ENCODE data around the gene PTPRN. TPM values are rescaled to one million over a fixed set of nuclear protein-coding genes. Genes with fewer than 3 reads are reported as not detected.
A peak's percentile ranks its signal among the peaks of the same experiment; 100 is the strongest.
"Not testable (repeated sequence)": the region's sequence is repeated elsewhere in the genome, so short reads cannot be mapped to it uniquely, and the experiment has no call there.

PTPRN gene
- total RNA-seq, 1 experiment from 2014 or later, result 6.5 TPM

GRCh38 chr2:219287580-219288265 lies 21.5 kb downstream of the PTPRN start:
- no peak overlapping the region for H2BK20ac ChIP-seq (ENCODE audit: low read depth, low read length, poor library complexity, severe bottlenecking)
- no peak overlapping the region for H3K4ac ChIP-seq (ENCODE audit: low read depth, low read length)
- H3T11ph ChIP-seq (ENCODE audit: low read length), result no peak overlapping the region
- no peak overlapping the region for H3K4me3 Mint-ChIP-seq
- H4K91ac ChIP-seq (ENCODE audit: insufficient read length, low read depth, low read length), result no peak overlapping the region
- H4K5ac ChIP-seq (ENCODE audit: insufficient read length, low read depth, low read length), result no peak overlapping the region
- H3K27me3 Mint-ChIP-seq (ENCODE audit: low read depth), result peaks cover 10% of the 10 kb centered on the region
- H3K9me3 Mint-ChIP-seq, result peaks cover under 1% of the 10 kb centered on the region in 2 experiments; a peak in 1 of 5 replicates
- no peak overlapping the region for H2BK120ac ChIP-seq (ENCODE audit: low read depth, low read length, poor library complexity, severe bottlenecking)
- H3K9me3 ChIP-seq (ENCODE audit: control insufficient read depth, low read depth, low read length), result no peaks in the 10 kb centered on the region
- H3K27me3 ChIP-seq (ENCODE audit: insufficient read depth, low read length), result no peaks in the 10 kb centered on the region
- no CpG with 5 or more reads among the region's 10 CpGs for WGBS (ENCODE audit: extremely low coverage, insufficient read length, low lambda C conversion rate)
- no peak overlapping the region for H3K18ac ChIP-seq (ENCODE audit: insufficient read length, low read depth, low read length)
- no peaks in the 10 kb centered on the region for H3K79me2 ChIP-seq (ENCODE audit: insufficient read depth, low read length)
- no peaks in the 10 kb centered on the region for H3K23me2 ChIP-seq (ENCODE audit: insufficient read length, low read depth, low read length, poor library complexity, severe bottlenecking)
- H2AFZ ChIP-seq (ENCODE audit: low read length), result no peak overlapping the region
- no peak overlapping the region for H2AK5ac ChIP-seq (ENCODE audit: insufficient read length, low read length)
- H3K56ac ChIP-seq (ENCODE audit: insufficient read length, low read depth, low read length), result no peak overlapping the region
- H3K14ac ChIP-seq (ENCODE audit: insufficient read depth, low read length), result no peak overlapping the region
- no peaks in the 10 kb centered on the region for H4K20me1 ChIP-seq (ENCODE audit: control insufficient read depth, insufficient read depth, insufficient read length)
- no peak overlapping the region for H2BK15ac ChIP-seq (ENCODE audit: low read depth, low read length)
- no peaks in the 10 kb centered on the region; the same call in 1 of the 2 replicates for H3K4me1 ChIP-seq (ENCODE audit: insufficient read depth, low read length)
- no peak overlapping the region for H3K9ac ChIP-seq (ENCODE audit: extremely low read depth, insufficient read length, low read length)
- no peak overlapping the region for H3K27ac ChIP-seq (ENCODE audit: insufficient read length, low read depth, low read length)
- H2BK5ac ChIP-seq (ENCODE audit: insufficient read length, low read length), result no peak overlapping the region
- H3K4me2 ChIP-seq (ENCODE audit: insufficient read depth, insufficient read length, low read length), result no peak overlapping the region
- H3K27ac Mint-ChIP-seq, result peak overlapping the region in 1 of 3 experiments; percentile 87; a peak in 2 of 7 replicates
- H2BK12ac ChIP-seq (ENCODE audit: insufficient read length, low read depth, low read length), result no peak overlapping the region
- peaks cover 7 to 12% of the 10 kb centered on the region in 2 experiments for H3K4me1 Mint-ChIP-seq
- no peak overlapping the region for H3K23ac ChIP-seq (ENCODE audit: insufficient read length, low read depth, low read length)
- H3K79me1 ChIP-seq (ENCODE audit: insufficient read depth, low read depth, low read length, poor library complexity, severe bottlenecking), result no peaks in the 10 kb centered on the region
- H4K8ac ChIP-seq (replicated peaks; ENCODE audit: insufficient read length, low read depth, low read length), result no peak overlapping the region
- DNase-seq, result no peak
- peaks cover 0 to 14% (median 7%) of the 10 kb centered on the region in 3 experiments; a peak in 6 of 7 replicates for H3K36me3 Mint-ChIP-seq (ENCODE audit: insufficient read depth in 1 of 3, low read depth in 3 of 3)
- no peak for TF ChIP-seq CTCF (conservative IDR thresholded peaks at IDR 0.05)

GRCh38 chr2:219287116-219287440 lies 22.1 kb downstream of the PTPRN start:
- H3K4me1 ChIP-seq (ENCODE audit: insufficient read depth, low read length); H3K56ac ChIP-seq (ENCODE audit: insufficient read length, low read depth, low read length); H3K9me3 ChIP-seq (ENCODE audit: control insufficient read depth, low read depth, low read length); H2BK20ac ChIP-seq (ENCODE audit: low read depth, low read length, poor library complexity, severe bottlenecking); H3K9me3 Mint-ChIP-seq; H4K20me1 ChIP-seq (ENCODE audit: control insufficient read depth, insufficient read depth, insufficient read length); H2BK5ac ChIP-seq (ENCODE audit: insufficient read length, low read length); H3K14ac ChIP-seq (ENCODE audit: insufficient read depth, low read length); H3K4me2 ChIP-seq (ENCODE audit: insufficient read depth, insufficient read length, low read length); H3K4ac ChIP-seq (ENCODE audit: low read depth, low read length); H3K79me1 ChIP-seq (ENCODE audit: insufficient read depth, low read depth, low read length, poor library complexity, severe bottlenecking); H3K27me3 Mint-ChIP-seq (ENCODE audit: low read depth); DNase-seq; H3K27me3 ChIP-seq (ENCODE audit: insufficient read depth, low read length); H3K23me2 ChIP-seq (ENCODE audit: insufficient read length, low read depth, low read length, poor library complexity, severe bottlenecking); H3K27ac ChIP-seq (ENCODE audit: insufficient read length, low read depth, low read length); H3K9ac ChIP-seq (ENCODE audit: extremely low read depth, insufficient read length, low read length); H4K5ac ChIP-seq (ENCODE audit: insufficient read length, low read depth, low read length); H4K8ac ChIP-seq (replicated peaks; ENCODE audit: insufficient read length, low read depth, low read length); H3T11ph ChIP-seq (ENCODE audit: low read length); H2BK15ac ChIP-seq (ENCODE audit: low read depth, low read length); H2BK120ac ChIP-seq (ENCODE audit: low read depth, low read length, poor library complexity, severe bottlenecking); H3K23ac ChIP-seq (ENCODE audit: insufficient read length, low read depth, low read length); H3K18ac ChIP-seq (ENCODE audit: insufficient read length, low read depth, low read length); H2AK5ac ChIP-seq (ENCODE audit: insufficient read length, low read length); H4K91ac ChIP-seq (ENCODE audit: insufficient read length, low read depth, low read length); H3K4me3 Mint-ChIP-seq; H3K27ac Mint-ChIP-seq; H2AFZ ChIP-seq (ENCODE audit: low read length); H3K79me2 ChIP-seq (ENCODE audit: insufficient read depth, low read length); H2BK12ac ChIP-seq (ENCODE audit: insufficient read length, low read depth, low read length): not testable (repeated sequence)
- peaks cover 0 to 19% (median 10%) of the 10 kb centered on the region in 3 experiments; a peak in 6 of 7 replicates for H3K36me3 Mint-ChIP-seq (ENCODE audit: insufficient read depth in 1 of 3, low read depth in 3 of 3)
- WGBS (ENCODE audit: extremely low coverage, insufficient read length, low lambda C conversion rate), result no CpG with 5 or more reads among the region's 6 CpGs
- peaks cover 7 to 12% of the 10 kb centered on the region in 2 experiments for H3K4me1 Mint-ChIP-seq

Measured in H9 (cell line).